GM19372 (cell line): Measurements from ENCODE around the gene C3.

Source experiments
- ATAC-seq: cut with Tn5 transposase; IDR thresholded peaks from one replicate; pipeline ENCODE4 v1.9.1; 2021; ENCODE audit warnings: mild to moderate bottlenecking, low read depth, moderate library complexity; ENCODE audit not compliant: unreplicated experiment

C3 gene

DNA sequence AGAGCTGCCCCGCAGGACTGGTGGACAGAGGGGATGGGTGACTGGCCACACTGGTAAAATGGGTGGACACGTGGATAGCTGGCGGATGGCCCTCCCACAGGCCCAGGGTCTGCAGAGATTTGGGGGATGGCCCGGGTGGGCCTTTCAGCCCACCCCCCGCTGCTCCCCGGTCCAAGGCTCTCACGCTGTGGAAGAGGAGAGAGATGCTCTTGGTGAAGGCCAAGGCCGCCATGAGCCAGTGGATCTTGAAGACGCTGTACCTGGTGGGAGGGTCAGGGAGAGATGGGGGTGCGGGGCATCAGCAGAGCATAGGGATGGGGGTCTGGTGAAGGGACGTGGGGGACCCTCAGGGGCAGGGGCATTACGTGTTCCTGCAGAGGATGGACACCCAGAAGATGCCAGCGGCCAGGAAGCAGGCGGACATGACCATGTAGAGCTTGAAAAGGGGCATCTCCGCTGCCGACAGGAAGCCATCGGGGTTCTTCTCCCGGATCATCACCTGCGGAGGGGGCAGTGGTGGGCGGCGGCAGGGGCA lies 12.4 kb upstream of the C3 start:
- ATAC-seq, result no peak

DNA sequence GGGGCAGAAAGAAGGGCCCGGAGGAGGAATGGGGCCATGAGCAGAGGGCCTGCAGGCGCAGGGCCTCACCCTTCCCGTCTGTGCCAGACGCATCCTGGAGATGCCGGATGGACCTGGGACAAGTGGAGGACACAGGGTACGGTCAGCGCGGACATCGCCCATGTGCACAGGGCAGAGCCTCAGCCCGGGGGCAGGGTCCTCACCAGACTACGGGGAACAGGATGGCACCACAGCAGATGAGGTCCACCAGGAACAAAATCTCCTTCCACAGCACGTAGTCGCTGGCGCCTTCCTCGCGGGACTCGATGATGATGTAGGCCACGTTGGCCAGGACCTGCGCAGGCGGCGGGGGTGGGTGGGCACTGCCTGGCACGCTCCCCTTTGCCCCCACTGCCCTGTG lies 11.4 kb upstream of the C3 start:
- no peak for ATAC-seq

DNA sequence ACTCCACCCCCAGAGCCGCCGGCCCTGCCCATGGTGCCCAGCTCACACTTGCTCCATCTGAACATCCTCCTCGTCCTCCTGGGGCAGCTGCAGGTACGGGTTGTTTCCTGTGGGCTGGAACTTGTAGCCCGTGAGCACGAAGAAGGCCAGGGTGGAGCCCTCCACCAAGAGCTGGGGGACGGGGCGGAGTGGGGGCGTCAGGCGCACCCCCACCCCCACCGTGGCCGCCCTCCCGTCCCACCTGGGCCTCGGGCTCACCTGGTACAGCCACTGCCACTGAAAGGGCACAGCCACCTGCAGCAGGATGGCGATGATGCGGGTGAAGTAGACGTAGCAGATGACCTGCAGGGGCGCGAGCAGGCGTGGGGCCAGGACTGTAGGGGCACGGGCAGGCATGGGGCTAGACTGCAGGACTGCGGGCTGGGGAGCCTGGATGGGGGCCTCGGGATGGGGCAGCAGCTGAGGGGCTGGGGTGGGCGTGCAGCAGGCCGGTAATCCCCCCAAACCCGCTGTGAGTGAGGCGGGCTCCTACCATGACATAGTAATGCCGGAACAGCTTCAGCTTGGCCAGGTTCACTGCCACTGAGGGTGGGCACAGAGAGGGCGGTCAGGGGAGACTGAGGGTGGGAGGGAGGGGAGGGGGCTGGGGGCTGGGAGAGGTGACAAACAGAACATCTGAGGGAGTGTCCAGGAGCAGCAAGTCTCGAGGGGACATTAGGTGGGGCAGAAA lies 10.7 kb upstream of the C3 start:
- no peak for ATAC-seq

DNA sequence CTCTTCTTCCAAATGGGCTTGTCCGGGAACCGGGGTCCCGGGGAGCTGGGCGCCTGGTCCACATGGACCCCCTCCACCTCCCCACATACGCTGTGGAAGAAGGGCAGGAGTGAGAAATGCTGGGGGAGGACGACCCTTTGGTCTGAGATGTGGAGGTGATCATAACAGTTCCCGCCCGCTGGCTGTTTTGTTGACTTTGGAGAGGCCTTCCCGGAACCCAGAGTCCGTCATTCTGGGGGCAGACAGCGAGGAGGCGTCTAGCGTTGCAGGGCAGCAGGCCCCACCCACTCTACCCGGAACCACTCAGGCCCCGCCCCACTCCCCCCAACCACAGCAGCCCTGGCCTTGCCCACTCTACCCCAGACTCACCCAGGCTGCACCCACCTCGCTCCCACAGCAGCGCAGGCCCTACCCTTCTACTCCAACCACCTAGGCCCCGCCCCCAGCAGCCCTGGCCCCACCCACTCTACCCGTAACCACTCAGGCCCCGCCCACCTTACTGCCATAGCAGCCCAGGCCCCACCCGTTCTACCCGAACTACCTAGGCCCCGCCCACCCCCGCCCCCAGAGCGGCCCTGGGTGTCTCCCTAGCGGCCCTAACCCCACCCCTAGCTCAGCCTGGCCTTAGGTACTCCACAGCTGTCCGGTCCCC lies 9.8 kb upstream of the C3 start:
- ATAC-seq, result no peak

DNA sequence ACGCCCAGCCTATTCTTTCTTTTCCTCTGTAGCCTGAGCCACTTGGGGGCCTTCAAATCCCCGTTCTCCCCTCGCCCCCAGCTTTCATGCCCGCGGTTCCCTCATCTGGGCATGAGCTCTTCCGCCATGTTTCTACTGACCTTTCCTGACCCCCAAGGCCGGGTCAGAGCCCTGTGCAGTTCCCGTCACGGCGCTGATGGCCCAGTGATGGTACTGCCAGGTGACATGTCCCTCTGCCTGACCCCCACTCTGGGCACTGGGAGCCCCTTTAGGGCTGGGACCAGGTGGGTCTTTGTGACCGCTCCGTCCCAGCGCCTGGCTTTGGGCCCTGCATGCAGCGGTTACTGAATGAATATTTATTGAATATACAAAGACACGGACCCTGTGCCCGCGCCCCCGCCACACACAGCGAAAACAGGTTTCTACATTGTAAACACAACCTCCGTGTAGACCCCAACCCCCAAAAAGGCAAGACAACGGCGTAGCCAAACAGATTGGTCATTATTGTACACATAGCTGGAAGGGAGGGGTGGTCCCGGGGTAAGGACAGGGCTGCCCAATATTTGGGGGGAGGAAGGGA lies 9.2 kb upstream of the C3 start:
- ATAC-seq, result no peak

DNA sequence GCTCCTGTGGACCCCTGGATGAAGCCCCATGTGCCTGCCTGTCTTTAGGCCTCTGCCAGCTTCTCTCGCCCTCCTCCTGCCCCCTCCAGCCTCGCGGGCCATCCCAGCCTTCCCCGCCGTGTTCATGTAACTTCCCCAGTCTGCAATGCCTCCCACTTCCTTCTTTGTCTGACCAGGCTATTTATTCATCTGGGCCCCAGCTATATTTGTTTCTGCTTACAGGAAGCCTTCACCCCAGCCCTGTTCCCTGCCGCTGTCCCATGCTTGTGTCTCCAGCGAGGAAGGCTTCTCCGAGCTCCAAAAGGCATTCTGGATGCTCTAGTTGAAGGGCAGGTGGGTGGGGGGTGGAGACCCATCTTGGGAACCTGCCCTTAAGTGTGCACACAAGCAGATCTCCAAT lies 7.9 kb upstream of the C3 start:
- no peak for ATAC-seq

DNA sequence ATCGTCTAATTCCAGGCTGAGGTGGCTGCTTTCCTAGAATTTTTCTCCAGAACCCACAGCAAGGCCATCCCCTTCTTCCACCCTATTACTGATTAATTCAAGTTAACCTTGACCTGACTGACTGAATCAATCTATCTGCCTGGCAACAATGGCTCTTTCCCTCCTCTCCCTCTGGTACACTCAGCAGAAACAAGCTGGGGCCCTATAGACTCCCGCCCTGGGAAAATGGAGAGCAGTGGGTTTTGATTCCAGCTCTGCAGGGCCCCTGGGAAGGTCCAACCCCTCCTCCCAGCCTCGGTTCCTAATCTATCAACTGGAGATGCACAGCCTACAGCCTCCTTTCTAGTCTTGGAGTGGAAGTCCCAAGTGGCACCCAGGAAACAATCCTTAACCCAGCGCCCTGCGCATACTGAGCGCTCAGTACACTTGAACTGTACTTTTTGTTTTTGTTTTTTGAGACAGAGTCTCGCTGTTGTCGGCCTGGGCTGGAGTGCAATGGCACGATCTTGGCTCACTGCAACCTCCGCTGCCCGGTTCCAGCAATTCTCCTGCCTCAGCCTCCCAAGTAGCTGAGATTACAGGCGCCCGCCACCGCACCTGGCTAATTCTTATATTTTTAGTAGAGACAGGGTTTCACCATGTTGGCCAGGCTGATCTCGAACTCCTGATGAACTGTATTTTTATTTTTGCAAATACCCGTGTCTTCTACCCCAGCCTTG lies 5.2 kb upstream of the C3 start:
- ATAC-seq, result no peak

DNA sequence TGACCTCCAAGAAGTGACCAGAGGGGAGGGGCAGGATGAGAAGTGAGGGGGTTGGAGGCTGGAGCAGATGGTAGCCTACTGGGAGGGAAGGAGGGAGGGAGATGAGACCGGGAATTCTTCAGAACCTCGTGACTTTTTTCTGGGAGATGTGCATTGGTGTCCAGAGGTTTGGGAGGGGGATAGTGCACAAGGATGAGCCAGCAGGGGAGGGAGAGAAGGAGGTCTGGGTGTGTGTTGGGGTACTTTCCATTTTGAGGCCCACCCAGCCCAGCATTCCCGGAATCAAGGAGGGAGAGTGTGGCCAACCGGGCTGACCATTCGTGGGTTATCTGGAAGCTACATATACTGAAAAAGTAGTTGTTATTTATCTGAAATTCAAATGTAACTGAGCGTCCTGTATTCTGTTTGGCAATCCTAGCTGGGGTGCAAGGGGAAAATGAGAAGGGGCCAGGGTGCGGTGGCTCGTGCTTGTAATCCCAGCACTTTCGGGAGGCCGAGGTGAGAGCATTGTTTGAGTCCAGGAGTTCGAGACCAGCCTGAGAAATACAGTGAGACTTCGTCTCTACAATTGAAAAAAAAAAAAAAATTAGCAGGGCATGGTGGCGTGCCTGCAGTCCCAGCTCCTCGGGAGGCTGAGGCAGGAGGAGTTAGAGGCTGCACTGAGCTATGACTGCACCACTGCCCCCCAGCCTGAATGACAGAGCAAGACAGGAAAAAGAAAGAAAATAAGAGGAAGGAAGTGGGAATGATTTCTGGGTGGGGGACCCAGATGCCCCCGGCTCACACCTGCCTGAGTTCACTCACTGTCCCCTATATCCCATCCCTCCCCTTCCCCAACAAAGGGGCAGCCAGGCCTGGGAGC lies 4.4 kb upstream of the C3 start:
- no peak for ATAC-seq

DNA sequence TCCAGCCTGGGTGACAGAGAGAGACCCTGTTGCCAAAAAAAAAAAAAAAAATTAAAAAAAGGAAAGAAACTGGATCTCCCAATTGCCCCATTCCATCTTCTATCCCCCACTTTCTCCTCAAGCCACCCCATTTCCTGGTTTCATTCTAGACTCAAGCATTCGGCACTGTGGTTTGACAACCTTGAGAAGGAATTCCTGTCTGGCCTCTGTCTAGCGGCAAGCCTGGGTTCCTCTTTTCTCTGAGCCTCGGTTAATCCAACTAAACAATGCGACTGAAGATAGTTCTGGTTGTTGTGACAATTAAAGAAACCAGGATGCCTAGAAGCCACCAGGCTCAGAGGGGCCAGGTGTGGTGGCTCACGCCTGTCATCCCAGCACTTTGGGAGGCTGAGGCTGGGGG lies 3.3 kb upstream of the C3 start:
- ATAC-seq, result no peak

DNA sequence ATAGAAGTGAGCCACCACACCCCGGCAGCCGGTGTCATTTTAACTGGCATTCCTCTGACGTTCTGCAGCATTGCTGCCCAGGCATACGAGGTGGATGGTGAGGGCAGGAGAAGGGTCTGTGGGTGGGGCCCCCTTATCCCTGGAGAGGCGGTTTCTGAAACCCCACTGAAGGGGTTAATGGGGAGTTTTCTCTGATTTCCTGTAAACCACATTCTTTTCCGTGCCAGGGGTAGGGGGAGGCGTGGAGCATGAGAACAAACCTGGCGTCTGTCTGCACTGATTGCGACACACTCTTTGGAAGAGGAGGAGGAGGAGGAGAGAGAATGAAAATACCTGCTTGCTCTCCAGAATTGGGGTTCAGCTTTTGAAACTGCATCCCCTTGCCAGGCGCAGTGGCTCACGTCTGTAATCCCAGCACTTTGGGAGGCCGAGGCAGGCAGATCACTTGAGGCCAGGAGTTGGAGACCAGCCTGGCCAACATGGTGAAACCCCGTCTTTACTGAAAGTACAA lies 2.7 kb upstream of the C3 start:
- no peak for ATAC-seq

DNA sequence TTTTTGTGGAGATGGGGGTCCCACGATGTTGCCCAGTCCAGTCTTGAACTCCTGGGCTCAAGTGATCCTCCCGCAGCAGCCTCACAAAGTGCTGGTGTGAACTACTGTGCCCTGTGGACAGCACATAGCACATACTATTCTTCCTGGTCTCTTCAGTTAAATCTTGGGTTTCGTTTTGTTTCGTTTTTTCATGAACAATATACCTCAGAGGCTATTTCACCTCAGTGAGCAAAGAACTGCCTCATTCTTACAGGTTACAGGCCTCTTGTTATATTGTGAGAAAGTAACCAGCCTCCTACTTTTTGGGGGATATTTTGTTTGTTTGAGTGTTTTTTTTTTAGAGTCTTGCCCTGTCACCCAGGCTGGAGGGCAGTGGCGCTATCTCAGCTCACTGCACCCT lies 1.3 kb upstream of the C3 start:
- ATAC-seq, result no peak

DNA sequence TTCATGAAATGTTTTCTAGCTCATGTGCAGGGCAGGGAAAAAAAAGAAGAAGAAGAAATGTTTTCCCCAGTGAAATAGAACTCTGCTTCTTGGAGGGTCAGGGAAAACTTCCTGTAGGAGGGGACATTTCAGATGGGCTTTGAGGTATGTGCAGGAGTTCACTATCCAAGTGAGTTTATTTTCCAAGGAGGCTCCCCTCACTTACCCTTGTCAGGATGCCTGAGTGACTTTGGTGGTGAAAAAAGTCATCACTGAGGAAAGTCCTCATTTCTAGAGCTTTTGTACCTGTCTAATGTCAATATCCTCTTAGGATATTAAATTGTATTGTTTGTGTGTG lies 656 bp upstream of the C3 start:
- ATAC-seq, result no peak

DNA sequence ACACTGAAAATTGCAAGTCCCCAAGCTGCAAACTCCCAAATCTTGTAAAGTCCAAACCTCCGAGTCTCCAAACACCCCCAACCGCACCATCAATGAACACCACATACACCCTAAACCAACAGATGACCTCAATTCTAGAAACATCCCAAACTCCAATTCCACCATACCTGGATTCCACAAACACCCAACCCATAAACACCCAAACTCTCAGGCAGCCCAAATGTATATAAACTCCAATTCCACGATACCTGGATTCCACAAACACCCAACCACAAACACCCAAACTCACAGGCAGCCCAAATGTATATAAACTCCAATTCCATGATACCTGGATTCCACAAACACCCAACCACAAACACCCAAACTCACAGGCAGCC lies 470 bp downstream of the C3 start:
- ATAC-seq, result no peak

DNA sequence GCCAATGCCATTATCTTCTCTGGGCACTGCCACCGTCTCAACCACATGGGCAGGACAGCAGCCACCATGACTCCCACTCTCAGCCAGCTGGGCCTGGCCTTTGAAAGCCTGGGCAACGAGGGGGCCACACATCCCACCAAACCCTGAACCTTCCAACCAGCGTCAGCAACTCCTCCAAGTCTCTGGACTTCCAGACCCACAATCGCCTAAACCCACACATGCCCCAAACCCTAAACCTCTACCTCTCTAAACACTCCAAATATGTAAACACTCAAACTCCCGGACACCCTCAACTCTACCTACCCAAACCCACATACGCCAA lies 949 bp downstream of the C3 start:
- no peak for ATAC-seq

DNA sequence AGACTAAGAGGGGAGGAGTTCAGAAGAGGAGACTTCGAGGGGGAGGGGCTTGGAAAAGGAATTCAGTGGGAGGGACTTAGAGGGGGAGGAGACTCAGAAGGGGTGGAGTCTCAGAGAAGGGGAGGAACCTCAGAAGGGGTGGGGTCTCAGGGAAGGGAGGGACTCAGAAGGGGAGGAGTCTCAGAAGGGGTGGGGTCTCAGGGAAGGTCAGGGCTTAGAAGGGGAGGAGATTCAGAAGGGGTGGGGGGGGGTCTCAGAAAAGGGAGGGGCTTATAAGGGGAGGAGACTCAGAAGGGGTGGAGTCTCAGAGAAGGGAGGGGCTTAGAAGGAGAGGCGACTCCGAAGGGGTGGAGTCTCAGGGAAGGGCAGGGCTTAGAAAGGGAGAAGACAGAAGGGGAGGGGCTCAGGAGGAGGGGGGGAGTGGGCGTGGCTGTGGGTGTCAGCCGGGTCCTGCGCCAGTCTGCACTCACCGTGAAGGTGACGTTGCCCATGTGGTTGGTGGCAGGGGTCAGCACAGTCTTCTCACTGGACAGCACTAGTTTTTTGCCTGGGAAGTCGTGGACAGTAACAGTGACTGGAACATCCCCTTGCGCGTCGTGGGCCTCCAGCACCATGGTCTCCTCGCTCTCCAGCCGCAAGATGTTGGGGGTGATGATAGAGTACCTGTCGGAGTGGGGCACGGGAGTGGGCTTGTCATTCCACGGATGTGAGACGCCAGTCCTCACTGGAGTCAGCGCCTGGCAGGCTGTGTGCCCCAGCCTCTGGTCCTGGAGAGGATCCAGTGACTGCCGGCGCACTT lies 1.5 kb downstream of the C3 start:
- no peak for ATAC-seq

DNA sequence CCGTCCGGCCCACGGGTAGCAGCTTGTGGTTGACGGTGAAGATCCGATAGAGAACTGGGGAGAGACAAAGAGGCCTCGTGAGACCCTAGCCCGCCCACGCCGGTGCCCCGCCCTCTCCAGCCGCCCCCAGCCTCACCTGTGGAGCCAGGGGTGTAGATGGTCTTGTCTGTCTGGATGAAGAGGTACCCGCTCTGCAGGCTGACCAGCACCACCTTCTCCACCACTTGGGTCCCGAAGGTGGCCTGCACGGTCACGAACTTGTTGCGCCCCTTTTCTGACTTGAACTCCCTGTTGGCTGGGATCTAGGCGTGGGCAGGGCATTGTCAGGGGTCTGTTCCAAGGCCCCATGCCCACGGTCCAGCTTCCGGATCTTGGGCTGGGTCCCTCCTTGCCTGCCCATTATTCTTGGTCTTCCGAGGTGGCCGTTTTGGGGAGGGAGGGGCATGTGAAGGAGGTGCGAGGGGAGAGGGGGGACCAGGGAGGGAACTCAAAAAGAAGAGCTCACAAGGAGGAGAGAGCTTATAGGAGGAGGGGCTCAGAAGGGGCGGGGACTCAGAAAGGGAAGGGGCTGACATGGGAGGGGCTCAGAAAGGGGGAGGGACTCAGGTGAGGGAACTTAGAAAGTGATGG lies 2.2 kb downstream of the C3 start:
- ATAC-seq, result no peak

DNA sequence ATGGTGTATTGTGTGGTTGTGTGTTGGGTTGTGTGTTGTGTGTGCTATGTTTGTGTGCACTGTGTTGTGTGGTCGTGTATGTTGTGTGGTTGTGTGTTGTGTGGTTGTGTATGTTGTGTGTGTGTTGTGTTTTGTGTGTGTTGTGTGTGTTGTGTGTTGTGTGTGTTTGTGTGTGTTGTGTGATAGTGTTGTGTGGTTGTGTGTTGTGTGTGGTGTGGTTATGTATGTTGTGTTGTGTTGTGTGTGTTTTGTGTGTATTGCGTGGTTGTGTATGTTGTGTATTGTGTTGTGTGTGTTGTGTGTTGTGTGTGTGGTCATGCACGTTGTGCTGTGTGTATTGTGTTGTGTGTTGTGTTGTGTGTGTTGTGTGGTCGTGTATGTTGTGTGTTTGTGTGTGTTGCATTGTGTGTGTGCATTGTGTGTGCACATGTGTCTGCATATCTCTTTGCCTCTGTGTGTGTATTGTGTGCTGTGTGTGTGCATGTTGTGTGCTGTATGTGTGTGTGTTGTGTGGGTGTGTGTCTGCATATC lies 2.9 kb downstream of the C3 start:
- no peak for ATAC-seq

DNA sequence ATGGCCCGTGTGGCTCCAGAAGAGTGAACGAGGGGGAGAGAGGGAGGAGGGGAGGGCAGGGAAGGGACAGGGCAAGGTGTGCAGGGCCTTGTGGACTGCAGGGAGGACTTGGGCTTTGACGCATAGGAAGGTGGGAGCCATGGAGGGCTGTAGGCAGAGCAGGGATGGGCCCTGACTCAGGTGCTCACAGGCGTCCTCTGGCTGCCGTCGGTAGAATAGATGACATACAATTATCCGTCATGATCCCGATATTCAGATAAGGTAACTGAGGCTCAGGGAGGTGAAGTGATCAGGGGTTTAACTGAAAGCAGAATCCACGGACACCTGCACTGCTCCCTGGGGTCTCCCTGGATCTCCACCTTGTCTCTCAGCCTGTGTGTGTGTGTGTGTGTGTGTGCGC lies 3.4 kb downstream of the C3 start:
- ATAC-seq, result no peak

DNA sequence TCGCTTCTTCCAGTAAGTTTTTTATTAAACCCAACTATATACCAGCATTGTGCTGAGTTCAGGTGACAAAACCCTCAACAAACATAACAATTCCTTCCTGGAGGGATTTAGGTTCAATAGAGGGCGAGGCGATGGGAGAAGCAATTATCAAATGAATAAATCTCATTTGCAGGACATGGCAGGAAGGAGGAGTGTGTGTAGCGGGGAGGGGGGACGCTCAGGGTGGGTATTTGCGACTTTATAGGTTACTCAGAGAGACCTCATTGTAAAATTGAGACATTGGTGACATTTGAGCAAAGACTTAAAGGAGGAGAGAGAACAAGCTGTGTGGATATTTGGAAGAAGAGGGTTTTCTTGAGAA lies 3.9 kb downstream of the C3 start:
- no peak for ATAC-seq
